K562 (cell line): ENCODE data around the gene POU2F3. TPM values are rescaled to one million over a fixed set of nuclear protein-coding genes. Genes with fewer than 3 reads are reported as not detected.
A peak's percentile ranks its signal among the peaks of the same experiment; 100 is the strongest.

Source experiments
- EWSR1 ChIP-seq: fragments of 450-650 bp; IDR thresholded peaks from 2 replicates; pipeline ENCODE4 v1.6.1; 2018; ENCODE audit warnings: borderline replicate concordance, mild to moderate bottlenecking, low read depth, moderate library complexity; ENCODE audit not compliant: partially characterized antibody
- FOXA1 ChIP-seq: fragments of 450-650 bp; IDR thresholded peaks from 2 replicates; pipeline ENCODE4 v1.6.1; 2016; ENCODE audit warnings: mild to moderate bottlenecking, borderline replicate concordance
- GTF2A2 ChIP-seq: IDR thresholded peaks from 2 replicates; pipeline ENCODE4 v1.6.1; 2016; ENCODE audit warnings: mild to moderate bottlenecking, missing genetic modification characterization, missing compliant biosample characterization
- NCOA6 ChIP-seq: fragments of 450-650 bp; IDR thresholded peaks from 2 replicates; pipeline ENCODE4 v1.6.1; 2017; ENCODE audit warnings: mild to moderate bottlenecking
- OTX1 ChIP-seq: fragments of 450-650 bp; formaldehyde crosslinking; IDR thresholded peaks from 2 replicates; pipeline ENCODE4 v1.4.0; 2022; ENCODE audit warnings: mild to moderate bottlenecking
- SP2 ChIP-seq: IDR thresholded peaks from 2 replicates; pipeline ENCODE4 v1.6.1; 2011; ENCODE audit warnings: mild to moderate bottlenecking, low read depth, low read length, moderate library complexity; ENCODE audit not compliant: poor library complexity, severe bottlenecking; ENCODE audit errors: extremely low read depth
- polyA plus RNA-seq, 8 experiments: library from polyadenylated mRNA; depleted of rRNA in 4 of 8; stranded (reverse) in 5 of 8; unstranded in 3 of 8; fragments of >200 nt; fragmentation: Nextera tagmentation in 2 of 8; fragmentation: Illumina TruSeq in 1 of 8; extraction: Ambion mirVana in 2 of 8; extraction: Trizol in 1 of 8; gene quantifications; 2 replicates each; pipeline versions ENCODE4 v1.2.1 to v1.2.3, GENCODE V29; 2011 to 2014; ENCODE audit warnings: inconsistent platforms in 1 of 8, missing spikeins in 1 of 8
- total RNA-seq, 7 experiments: library from RNA; depleted of rRNA in 6 of 7; stranded (reverse); fragments of >200 nt in 6 of 7; fragmentation: Illumina TruSeq in 2 of 7; extraction: Trizol in 2 of 7; gene quantifications; 2 replicates each; pipeline versions ENCODE4 v1.2.1 to v1.2.3, GENCODE V29; 2011 to 2021; ENCODE audit warnings: low replicate concordance in 1 of 7
- TF ChIP-seq, protein P1 (sequence below): sonication (generic); formaldehyde crosslinking; IDR thresholded peaks from 2 replicates; pipeline ENCODE4 v1.8.1; 2023; ENCODE audit warnings: missing genetic modification reagents, mild to moderate bottlenecking, borderline replicate concordance
- TF ChIP-seq, protein P2 (sequence below): fragments of 250-450 bp; sonication (Bioruptor Pico); IDR thresholded peaks from 2 replicates; pipeline ENCODE4 v1.9.0; 2021; ENCODE audit warnings: mild to moderate bottlenecking
- TF ChIP-seq, protein P3 (sequence below): fragments of 450-650 bp; formaldehyde crosslinking; IDR thresholded peaks from 2 replicates; pipeline ENCODE4 v1.4.0; 2020; ENCODE audit warnings: mild to moderate bottlenecking, moderate library complexity
- TF ChIP-seq, protein P4 (sequence below): fragments of 450-650 bp; IDR thresholded peaks from 2 replicates; pipeline ENCODE4 v1.6.1; 2016; ENCODE audit warnings: low read depth

Gene POU2F3
- total and polyA plus RNA-seq, 9 of the 15 experiments (the other 6 are each of a cell fraction or from before 2014, with no cell fraction given) = not detected

DNA sequence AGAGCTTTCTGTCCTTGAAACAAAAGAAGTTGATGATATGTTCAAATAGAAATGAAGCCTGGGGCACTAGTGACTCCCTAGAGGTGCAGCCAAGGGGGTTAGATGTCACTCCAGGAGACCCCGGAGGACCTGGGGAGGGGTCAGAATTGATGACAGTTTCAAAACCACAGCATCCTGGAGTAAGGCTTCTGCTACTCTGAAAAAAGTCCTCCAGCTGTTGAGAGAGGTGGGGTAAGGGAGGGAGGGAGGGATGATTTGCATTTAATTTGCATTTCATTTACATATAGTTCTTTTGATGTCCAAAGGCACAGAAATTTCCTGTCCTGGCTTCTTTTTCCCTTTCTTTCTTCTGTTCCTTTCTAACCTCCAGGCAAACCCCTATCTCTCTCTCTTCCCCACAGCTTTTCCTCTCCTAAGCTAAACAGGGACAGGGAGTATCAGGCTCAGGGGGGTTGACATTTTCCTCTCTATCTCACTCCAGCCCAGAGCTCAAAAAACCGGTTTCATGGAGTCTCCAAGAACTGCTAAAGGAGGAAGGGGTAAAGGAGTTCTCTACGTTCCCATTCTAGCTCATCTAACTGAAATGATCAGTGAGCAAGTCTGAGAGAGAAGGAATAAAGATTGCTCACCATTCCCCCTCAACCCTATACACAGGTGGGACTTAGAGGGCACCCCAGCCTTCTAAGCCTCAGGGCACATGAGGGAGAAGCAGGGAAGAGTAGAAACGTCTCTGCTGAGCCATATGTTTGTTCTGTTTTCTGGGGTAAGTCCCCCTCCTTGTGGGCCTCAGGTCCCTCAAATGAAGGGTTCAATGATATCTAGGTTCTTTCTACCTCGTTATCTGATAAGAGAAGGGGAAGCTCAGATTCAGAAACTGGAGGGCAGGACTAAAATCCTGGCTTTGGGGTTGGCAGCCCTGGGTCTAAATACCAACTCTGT lies 3.5 kb upstream of the POU2F3 start (continued):
- TF ChIP-seq, protein P1, sequence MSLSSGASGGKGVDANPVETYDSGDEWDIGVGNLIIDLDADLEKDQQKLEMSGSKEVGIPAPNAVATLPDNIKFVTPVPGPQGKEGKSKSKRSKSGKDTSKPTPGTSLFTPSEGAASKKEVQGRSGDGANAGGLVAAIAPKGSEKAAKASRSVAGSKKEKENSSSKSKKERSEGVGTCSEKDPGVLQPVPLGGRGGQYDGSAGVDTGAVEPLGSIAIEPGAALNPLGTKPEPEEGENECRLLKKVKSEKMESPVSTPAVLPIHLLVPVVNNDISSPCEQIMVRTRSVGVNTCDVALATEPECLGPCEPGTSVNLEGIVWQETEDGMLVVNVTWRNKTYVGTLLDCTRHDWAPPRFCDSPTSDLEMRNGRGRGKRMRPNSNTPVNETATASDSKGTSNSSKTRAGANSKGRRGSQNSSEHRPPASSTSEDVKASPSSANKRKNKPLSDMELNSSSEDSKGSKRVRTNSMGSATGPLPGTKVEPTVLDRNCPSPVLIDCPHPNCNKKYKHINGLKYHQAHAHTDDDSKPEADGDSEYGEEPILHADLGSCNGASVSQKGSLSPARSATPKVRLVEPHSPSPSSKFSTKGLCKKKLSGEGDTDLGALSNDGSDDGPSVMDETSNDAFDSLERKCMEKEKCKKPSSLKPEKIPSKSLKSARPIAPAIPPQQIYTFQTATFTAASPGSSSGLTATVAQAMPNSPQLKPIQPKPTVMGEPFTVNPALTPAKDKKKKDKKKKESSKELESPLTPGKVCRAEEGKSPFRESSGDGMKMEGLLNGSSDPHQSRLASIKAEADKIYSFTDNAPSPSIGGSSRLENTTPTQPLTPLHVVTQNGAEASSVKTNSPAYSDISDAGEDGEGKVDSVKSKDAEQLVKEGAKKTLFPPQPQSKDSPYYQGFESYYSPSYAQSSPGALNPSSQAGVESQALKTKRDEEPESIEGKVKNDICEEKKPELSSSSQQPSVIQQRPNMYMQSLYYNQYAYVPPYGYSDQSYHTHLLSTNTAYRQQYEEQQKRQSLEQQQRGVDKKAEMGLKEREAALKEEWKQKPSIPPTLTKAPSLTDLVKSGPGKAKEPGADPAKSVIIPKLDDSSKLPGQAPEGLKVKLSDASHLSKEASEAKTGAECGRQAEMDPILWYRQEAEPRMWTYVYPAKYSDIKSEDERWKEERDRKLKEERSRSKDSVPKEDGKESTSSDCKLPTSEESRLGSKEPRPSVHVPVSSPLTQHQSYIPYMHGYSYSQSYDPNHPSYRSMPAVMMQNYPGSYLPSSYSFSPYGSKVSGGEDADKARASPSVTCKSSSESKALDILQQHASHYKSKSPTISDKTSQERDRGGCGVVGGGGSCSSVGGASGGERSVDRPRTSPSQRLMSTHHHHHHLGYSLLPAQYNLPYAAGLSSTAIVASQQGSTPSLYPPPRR (CRISPR knock-in tag) = no peak
- TF ChIP-seq, protein P2, sequence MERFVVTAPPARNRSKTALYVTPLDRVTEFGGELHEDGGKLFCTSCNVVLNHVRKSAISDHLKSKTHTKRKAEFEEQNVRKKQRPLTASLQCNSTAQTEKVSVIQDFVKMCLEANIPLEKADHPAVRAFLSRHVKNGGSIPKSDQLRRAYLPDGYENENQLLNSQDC (CRISPR knock-in tag) = peak; percentile 88
- TF ChIP-seq, protein P3, sequence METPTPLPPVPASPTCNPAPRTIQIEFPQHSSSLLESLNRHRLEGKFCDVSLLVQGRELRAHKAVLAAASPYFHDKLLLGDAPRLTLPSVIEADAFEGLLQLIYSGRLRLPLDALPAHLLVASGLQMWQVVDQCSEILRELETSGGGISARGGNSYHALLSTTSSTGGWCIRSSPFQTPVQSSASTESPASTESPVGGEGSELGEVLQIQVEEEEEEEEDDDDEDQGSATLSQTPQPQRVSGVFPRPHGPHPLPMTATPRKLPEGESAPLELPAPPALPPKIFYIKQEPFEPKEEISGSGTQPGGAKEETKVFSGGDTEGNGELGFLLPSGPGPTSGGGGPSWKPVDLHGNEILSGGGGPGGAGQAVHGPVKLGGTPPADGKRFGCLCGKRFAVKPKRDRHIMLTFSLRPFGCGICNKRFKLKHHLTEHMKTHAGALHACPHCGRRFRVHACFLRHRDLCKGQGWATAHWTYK (CRISPR knock-in tag) = no peak
- TF ChIP-seq GTF2A2 (tag) (0 out of 2 replicates have a peak, but pooled peaks have one; percentile 28), EWSR1 (peak; percentile 73), OTX1 (CRISPR knock-in tag) (no peak), SP2 (no peak), NCOA6 (no peak), FOXA1 (no peak)
- TF ChIP-seq, protein P4, sequence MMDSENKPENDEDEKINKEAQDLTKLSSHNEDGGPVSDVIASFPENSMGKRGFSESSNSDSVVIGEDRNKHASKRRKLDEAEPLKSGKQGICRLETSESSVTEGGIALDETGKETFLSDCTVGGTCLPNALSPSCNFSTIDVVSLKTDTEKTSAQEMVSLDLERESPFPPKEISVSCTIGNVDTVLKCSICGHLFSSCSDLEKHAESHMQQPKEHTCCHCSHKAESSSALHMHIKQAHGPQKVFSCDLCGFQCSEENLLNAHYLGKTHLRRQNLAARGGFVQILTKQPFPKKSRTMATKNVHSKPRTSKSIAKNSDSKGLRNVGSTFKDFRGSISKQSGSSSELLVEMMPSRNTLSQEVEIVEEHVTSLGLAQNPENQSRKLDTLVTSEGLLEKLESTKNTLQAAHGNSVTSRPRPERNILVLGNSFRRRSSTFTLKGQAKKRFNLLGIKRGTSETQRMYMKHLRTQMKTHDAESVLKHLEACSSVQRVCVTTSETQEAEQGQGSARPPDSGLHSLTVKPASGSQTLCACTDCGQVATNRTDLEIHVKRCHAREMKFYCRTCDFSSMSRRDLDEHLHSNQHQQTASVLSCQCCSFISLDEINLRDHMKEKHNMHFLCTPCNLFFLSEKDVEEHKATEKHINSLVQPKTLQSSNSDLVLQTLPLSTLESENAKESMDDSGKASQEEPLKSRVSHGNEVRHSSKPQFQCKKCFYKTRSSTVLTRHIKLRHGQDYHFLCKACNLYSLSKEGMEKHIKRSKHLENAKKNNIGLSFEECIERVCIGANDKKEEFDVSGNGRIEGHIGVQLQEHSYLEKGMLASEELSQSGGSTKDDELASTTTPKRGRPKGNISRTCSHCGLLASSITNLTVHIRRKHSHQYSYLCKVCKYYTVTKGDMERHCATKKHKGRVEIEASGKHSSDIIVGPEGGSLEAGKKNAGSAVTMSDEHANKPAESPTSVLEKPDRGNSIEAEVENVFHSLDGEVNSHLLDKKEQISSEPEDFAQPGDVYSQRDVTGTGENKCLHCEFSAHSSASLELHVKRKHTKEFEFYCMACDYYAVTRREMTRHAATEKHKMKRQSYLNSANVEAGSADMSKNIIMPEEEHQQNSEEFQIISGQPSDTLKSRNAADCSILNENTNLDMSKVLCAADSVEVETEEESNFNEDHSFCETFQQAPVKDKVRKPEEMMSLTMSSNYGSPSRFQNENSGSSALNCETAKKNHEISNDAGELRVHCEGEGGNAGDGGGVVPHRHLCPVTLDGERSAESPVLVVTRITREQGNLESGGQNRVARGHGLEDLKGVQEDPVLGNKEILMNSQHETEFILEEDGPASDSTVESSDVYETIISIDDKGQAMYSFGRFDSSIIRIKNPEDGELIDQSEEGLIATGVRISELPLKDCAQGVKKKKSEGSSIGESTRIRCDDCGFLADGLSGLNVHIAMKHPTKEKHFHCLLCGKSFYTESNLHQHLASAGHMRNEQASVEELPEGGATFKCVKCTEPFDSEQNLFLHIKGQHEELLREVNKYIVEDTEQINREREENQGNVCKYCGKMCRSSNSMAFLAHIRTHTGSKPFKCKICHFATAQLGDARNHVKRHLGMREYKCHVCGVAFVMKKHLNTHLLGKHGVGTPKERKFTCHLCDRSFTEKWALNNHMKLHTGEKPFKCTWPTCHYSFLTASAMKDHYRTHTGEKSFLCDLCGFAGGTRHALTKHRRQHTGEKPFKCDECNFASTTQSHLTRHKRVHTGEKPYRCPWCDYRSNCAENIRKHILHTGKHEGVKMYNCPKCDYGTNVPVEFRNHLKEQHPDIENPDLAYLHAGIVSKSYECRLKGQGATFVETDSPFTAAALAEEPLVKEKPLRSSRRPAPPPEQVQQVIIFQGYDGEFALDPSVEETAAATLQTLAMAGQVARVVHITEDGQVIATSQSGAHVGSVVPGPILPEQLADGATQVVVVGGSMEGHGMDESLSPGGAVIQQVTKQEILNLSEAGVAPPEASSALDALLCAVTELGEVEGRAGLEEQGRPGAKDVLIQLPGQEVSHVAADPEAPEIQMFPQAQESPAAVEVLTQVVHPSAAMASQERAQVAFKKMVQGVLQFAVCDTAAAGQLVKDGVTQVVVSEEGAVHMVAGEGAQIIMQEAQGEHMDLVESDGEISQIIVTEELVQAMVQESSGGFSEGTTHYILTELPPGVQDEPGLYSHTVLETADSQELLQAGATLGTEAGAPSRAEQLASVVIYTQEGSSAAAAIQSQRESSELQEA = no peak
